GM18507 (cell line): Measurements from ENCODE around the gene MYB.
"Not testable (repeated sequence)": the region's sequence is repeated elsewhere in the genome, so short reads cannot be mapped to it uniquely, and the experiment has no call there.

ENCODE experiments used
- DNase-seq: peaks from one replicate; pipeline ENCODE4 v3.0.0; 2011; ENCODE audit warnings: low read depth; ENCODE audit not compliant: insufficient read length; ENCODE audit errors: extremely low spot score
- FAIRE-seq: peaks from 2 replicates; lab custom pipeline; 2011; peaks lifted over from hg19 to GRCh38; lab: Jason Lieb, UNC

MYB gene

GRCh38 chr6:135162678-135163439 is 18.2 kb upstream of the MYB start:
- DNase-seq: no peak
- peak; percentile 73 for FAIRE-seq

- FAIRE-seq (peak; percentile 97), DNase-seq (no peak)
Measured at GRCh38 chr6:135163440-135163738, 17.7 kb upstream of the MYB start.

GRCh38 chr6:135164387-135164786 is 16.7 kb upstream of the MYB start:
- DNase-seq: not testable (repeated sequence)
- peak; percentile 47 for FAIRE-seq

GRCh38 chr6:135165031-135165430 is 16.1 kb upstream of the MYB start:
- no peak for DNase-seq
- FAIRE-seq: peak; percentile 50

- FAIRE-seq (no peak), DNase-seq (no peak)
Measured at GRCh38 chr6:135166515-135166914, 14.6 kb upstream of the MYB start.

- DNase-seq (no peak), FAIRE-seq (no peak)
Measured at GRCh38 chr6:135167617-135168016, 13.5 kb upstream of the MYB start.

- DNase-seq: no peak
- no peak for FAIRE-seq
Measured at GRCh38 chr6:135168766-135169165, 12.3 kb upstream of the MYB start.

GRCh38 chr6:135170238-135170637 is 10.9 kb upstream of the MYB start:
- DNase-seq (no peak), FAIRE-seq (peak; percentile 47)

GRCh38 chr6:135170849-135171248 is 10.3 kb upstream of the MYB start:
- no peak for DNase-seq

GRCh38 chr6:135173242-135173988 is 7.7 kb upstream of the MYB start:
- DNase-seq (no peak), FAIRE-seq (no peak)

More at GRCh38 chr6:135170849-135171248, 10.3 kb upstream of the MYB start:
- FAIRE-seq: peak; percentile 66

GRCh38 chr6:135173989-135174484 is 7.1 kb upstream of the MYB start:
- FAIRE-seq (no peak), DNase-seq (no peak)

- FAIRE-seq (no peak), DNase-seq (no peak)
Measured at GRCh38 chr6:135176058-135176457, 5.0 kb upstream of the MYB start.

- peak; percentile 24 for FAIRE-seq
Measured at GRCh38 chr6:135176464-135176863, 4.6 kb upstream of the MYB start.

GRCh38 chr6:135179372-135179771 is 1.7 kb upstream of the MYB start:
- DNase-seq (no peak), FAIRE-seq (no peak)

More at GRCh38 chr6:135176464-135176863, 4.6 kb upstream of the MYB start:
- DNase-seq: no peak

GRCh38 chr6:135179920-135180541 is 1.1 kb upstream of the MYB start:
- FAIRE-seq (peak; percentile 77), DNase-seq (no peak)

GRCh38 chr6:135181333-135182070 is 394 bp downstream of the MYB start:
- DNase-seq (no peak), FAIRE-seq (peak; percentile 21)

GRCh38 chr6:135182071-135183001 is 1.2 kb downstream of the MYB start:
- DNase-seq (no peak), FAIRE-seq (peak; percentile 5)

GRCh38 chr6:135183002-135183531 is 2.0 kb downstream of the MYB start:
- peak; percentile 48 for DNase-seq
- FAIRE-seq: no peak
